GM19351 (cell line): ENCODE results near the gene HID1.

Experiments
- ATAC-seq: cut with Tn5 transposase; IDR thresholded peaks from one replicate; pipeline ENCODE4 v1.9.1; 2021; ENCODE audit warnings: mild to moderate bottlenecking, moderate library complexity; ENCODE audit not compliant: unreplicated experiment

HID1 gene

GRCh38 chr17:74950207-74950606 is 22.4 kb downstream of the HID1 start:
- no peak for ATAC-seq

- ATAC-seq = no peak
These were observed 23.0 kb downstream of the HID1 start for GRCh38 chr17:74949455-74950115.

GRCh38 chr17:74947041-74947754 is 25.4 kb downstream of the HID1 start:
- no peak for ATAC-seq

- no peak for ATAC-seq
These were observed 25.9 kb downstream of the HID1 start for GRCh38 chr17:74946641-74947040.

- peak; percentile 69 for ATAC-seq
These were observed 27.0 kb downstream of the HID1 start for GRCh38 chr17:74945543-74945942.

- ATAC-seq = no peak
These were observed 28.6 kb downstream of the HID1 start for GRCh38 chr17:74943808-74944522.

- ATAC-seq = no peak
These were observed 31.3 kb downstream of the HID1 start for GRCh38 chr17:74941128-74941725.

GRCh38 chr17:74939534-74939933 is 33.0 kb downstream of the HID1 start:
- no peak for ATAC-seq

GRCh38 chr17:74938194-74938950 is 34.2 kb downstream of the HID1 start:
- no peak for ATAC-seq

- ATAC-seq = no peak
These were observed 35.2 kb downstream of the HID1 start for GRCh38 chr17:74937064-74938051.

GRCh38 chr17:74936470-74936799 is 36.1 kb downstream of the HID1 start:
- ATAC-seq = no peak

- ATAC-seq = no peak
These were observed 36.7 kb downstream of the HID1 start, which contains the start of gene OTOP3 for GRCh38 chr17:74935585-74936469. OTOP3 (plus strand) TSS chr17:74935898; CDS start chr17:74935922, 24 bp downstream.

GRCh38 chr17:74935048-74935447 is 37.5 kb downstream of the HID1 start:
- ATAC-seq = no peak

GRCh38 chr17:74930535-74931036 is 42.0 kb downstream of the HID1 start:
- ATAC-seq = no peak

GRCh38 chr17:74928786-74929185 is 43.8 kb downstream of the HID1 start:
- no peak for ATAC-seq

GRCh38 chr17:74925242-74925641 is 47.3 kb downstream of the HID1 start:
- no peak for ATAC-seq

GRCh38 chr17:74924250-74924948 is 48.2 kb downstream of the HID1 start, which contains the start of gene OTOP2:
OTOP2 (plus strand) TSS chr17:74924273; CDS start chr17:74924633, 360 bp downstream.
- no peak for ATAC-seq
